GM19025 (cell line): ENCODE data around the gene PDPR.
"Not testable (repeated sequence)": the region's sequence is repeated elsewhere in the genome, so short reads cannot be mapped to it uniquely, and the experiment has no call there.

Source experiments
- ATAC-seq: cut with Tn5 transposase; IDR thresholded peaks from one replicate; pipeline ENCODE4 v1.9.1; 2021; ENCODE audit warnings: mild to moderate bottlenecking, low read depth, moderate library complexity; ENCODE audit not compliant: unreplicated experiment

PDPR gene

DNA sequence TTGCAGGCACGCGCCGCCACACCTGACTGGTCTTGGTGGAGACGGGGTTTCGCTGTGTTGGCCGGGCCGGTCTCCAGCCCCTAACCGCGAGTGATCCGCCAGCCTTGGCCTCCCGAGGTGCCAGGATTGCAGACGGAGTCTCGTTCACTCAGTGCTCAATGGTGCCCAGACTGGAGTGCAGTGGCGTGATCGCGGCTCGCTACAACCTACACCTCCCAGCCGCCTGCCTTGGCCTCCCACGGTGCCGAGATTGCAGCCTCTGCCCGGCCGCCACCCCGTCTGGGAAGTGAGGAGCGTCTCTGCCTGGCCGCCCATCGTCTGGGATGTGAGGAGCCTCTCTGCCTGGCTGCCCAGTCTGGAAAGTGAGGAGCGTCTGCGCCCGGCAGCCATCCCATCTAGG lies 89.9 kb downstream of the PDPR start:
- ATAC-seq, result not testable (repeated sequence)

DNA sequence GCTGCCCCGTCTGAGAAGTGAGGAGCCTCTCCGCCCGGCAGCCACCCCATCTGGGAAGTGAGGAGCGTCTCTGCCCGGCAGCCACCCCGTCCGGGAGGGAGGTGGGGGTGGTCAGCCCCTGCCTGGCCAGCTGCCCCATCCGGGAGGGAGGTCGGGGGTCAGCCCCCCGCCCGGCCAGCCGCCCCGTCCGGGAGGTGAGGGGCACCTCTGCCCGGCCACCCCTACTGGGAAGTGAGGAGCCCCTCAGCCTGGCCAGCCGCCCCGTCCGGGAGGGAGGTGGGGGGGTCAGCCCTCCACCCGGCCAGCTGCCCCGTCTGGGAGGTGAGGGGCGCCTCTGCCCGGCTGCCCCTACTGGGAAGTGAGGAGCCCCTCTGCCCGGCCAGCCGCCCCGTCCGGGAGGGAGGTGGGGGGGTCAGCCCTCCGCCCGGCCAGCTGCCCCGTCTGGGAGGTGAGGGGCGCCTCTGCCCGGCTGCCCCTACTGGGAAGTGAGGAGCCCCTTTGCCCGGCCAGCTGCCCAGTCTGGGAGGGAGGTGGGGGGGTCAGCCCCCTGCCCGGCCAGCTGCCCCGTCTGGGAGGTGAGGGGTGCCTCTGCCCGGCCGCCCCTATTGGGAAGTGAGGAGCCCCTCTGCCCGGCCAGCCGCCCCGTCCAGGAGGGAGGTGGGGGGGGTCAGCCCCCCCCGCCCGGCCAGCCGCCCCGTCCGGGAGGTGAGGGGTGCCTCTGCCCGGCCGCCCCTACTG lies 90.7 kb downstream of the PDPR start:
- not testable (repeated sequence) for ATAC-seq

DNA sequence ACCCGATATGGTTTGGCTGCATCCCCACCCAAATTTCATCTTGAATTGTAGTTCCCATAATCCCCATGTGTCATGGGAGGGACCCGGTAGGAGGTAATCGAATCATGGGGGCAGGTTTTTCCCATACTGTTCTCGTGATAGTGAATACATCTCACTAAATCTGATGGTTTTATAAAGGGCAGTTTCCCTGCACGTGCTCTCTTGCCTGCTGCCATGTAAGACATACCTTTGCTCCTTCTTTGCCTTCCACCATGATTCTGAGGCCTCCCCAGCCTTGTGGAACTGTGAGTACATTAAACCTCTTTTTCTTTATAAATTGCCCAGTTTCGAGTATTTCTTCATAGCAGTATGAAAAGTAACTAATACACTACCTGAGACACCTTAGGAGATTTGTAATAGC lies 92.2 kb downstream of the PDPR start:
- not testable (repeated sequence) for ATAC-seq
